ENCODE results near the gene CACNG4. TPM values are rescaled to one million over a fixed set of nuclear protein-coding genes. Genes with fewer than 3 reads are reported as not detected.

Gene CACNG4
- total RNA-seq, 1 experiment from 2014 or later, result 40.3 TPM

GRCh38 chr17:67050471-67051154 is 86.1 kb downstream of the CACNG4 start:
- no peak for ATAC-seq
- TF ChIP-seq CTCF (IDR thresholded peaks at IDR 0.05) (no peak), POLR2AphosphoS5 (IDR thresholded peaks at IDR 0.05; ENCODE audit: low read depth, low read length) (no peak), REST (IDR thresholded peaks at IDR 0.05; ENCODE audit: insufficient read depth in 1 of 2, low read depth in 2 of 2, low read length in 1 of 2) (no peak), SIN3A (IDR thresholded peaks at IDR 0.05; ENCODE audit: borderline replicate concordance, insufficient read depth, low read depth, low read length) (no peak)
- Histone ChIP-seq H3K27me3 (ENCODE audit: control insufficient read depth, insufficient read depth, low read length) (no peaks in the 10 kb centered on the region), H3K4me3 (ENCODE audit: low read depth in 2 of 2, low read length in 2 of 2) (no peak overlapping the region), H3K4me1 (ENCODE audit: control insufficient read depth, insufficient read depth, low read length) (no peaks in the 10 kb centered on the region), H3K9me3 (ENCODE audit: control insufficient read depth, insufficient read depth, low read depth, low read length) (0 out of 2 replicates have a peak, but pooled peaks cover 3% of the 10 kb centered on the region), H3K27ac (ENCODE audit: low read length) (no peak overlapping the region), H3K36me3 (ENCODE audit: control insufficient read depth, insufficient read depth, low read length) (no peaks in the 10 kb centered on the region)
- POLR2A ChIA-PET, result no interaction called here
- DNase-seq (ENCODE audit: low read depth, low spot score), result no peak
- intact Hi-C loops (cut with micrococcal nuclease; ENCODE audit: unreplicated experiment), result no loop called here
- in situ Hi-C loops (cut with HindIII; ENCODE audit: low pct_unique_long_range_greater_than_20kb, low sequenced_read_pairs), result no loop called here
- CTCF ChIA-PET, result no interaction called here
- BruUV-seq (replicated peaks), result no TSS peak

- POLR2A ChIA-PET, result no interaction called here
- no peak for ATAC-seq
- 0 out of 2 replicates have a peak, but pooled peaks cover 3% of the 10 kb centered on the region for H3K9me3 ChIP-seq (ENCODE audit: control insufficient read depth, insufficient read depth, low read depth, low read length)
- CTCF ChIA-PET, result no interaction called here
- H3K36me3 ChIP-seq (ENCODE audit: control insufficient read depth, insufficient read depth, low read length), result no peaks in the 10 kb centered on the region
- BruUV-seq (replicated peaks), result no TSS peak
- in situ Hi-C loops (cut with HindIII; ENCODE audit: low pct_unique_long_range_greater_than_20kb, low sequenced_read_pairs) (no loop called here), intact Hi-C loops (cut with micrococcal nuclease; ENCODE audit: unreplicated experiment) (no loop called here)
- no peak for DNase-seq (ENCODE audit: low read depth, low spot score)
- H3K27ac ChIP-seq (ENCODE audit: low read length), result no peak overlapping the region
- H3K4me1 ChIP-seq (ENCODE audit: control insufficient read depth, insufficient read depth, low read length), result no peaks in the 10 kb centered on the region
- no peaks in the 10 kb centered on the region for H3K27me3 ChIP-seq (ENCODE audit: control insufficient read depth, insufficient read depth, low read length)
- H3K4me3 ChIP-seq (ENCODE audit: low read depth in 2 of 2, low read length in 2 of 2), result no peak overlapping the region
- TF ChIP-seq CTCF (IDR thresholded peaks at IDR 0.05) (no peak), TCF7L2 (IDR thresholded peaks at IDR 0.05; ENCODE audit: low read depth, low read length) (no peak), SIN3A (IDR thresholded peaks at IDR 0.05; ENCODE audit: borderline replicate concordance, insufficient read depth, low read depth, low read length) (no peak), REST (IDR thresholded peaks at IDR 0.05; ENCODE audit: insufficient read depth in 1 of 2, low read depth in 2 of 2, low read length in 1 of 2) (no peak), POLR2AphosphoS5 (IDR thresholded peaks at IDR 0.05; ENCODE audit: low read depth, low read length) (no peak)
Measured at GRCh38 chr17:67051155-67051538, 86.6 kb downstream of the CACNG4 start.

All from Panc1 (cell line).